NB4 (cell line): ENCODE data around the gene FHIT.

ENCODE experiments used
- CTCF ChIP-seq: IDR thresholded peaks from one replicate; pipeline ENCODE4 v1.5.1; 2012; ENCODE audit warnings: low read depth, low read length
- POLR2A ChIP-seq: IDR thresholded peaks from 2 replicates; pipeline ENCODE4 v1.6.1; 2011; ENCODE audit warnings: mild to moderate bottlenecking; ENCODE audit not compliant: insufficient read length; ENCODE audit errors: extremely low read depth
- TF ChIP-seq, protein P1 (sequence below): IDR thresholded peaks from 2 replicates; pipeline ENCODE4 v1.6.1; 2011; ENCODE audit warnings: low read depth, low read length

DNA sequence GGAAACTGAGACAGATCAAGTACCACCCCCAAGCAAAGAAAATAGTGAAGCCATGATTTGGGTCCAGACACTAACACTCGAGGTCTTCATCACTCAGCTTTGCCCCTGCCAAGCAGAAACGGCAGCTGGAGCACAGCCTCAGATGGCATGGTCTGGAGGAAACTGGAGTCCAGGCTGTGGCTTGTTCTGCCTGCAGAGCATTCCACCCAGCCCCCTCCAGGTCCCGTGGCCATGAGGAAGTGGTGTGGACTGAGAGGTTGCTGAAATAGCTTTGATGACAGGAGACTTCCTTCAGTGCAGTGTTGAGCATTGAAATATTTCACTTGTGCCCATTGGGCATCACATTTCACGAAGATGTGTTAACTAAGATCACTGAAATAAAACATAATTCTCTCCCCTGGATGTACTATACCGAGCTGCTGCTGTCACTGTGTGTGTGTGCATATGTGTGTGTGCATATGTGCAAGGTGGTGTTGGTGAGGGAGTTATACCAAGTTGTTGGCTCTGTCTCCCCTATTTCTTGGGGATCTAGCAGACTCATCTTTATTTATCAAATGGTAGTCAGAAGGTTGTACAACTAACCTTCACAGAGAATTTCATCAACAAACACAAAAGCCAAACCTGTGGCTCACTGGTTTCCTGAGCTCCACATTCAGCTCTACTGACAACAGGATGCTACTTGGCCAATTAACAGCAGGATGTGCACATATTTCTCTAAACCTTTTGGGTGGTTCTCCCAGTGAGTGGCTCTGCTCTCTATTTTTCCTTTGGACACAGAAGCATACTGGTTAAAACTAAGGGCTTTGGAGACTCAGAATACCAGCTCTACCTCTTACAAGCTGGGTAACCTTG is 1541.3 kb downstream of the FHIT start:
- no peak for TF ChIP-seq CTCF
- TF ChIP-seq POLR2A, result no peak
- TF ChIP-seq, protein P1, sequence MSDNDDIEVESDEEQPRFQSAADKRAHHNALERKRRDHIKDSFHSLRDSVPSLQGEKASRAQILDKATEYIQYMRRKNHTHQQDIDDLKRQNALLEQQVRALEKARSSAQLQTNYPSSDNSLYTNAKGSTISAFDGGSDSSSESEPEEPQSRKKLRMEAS, result no peak
